IMR-90 (cell line): Measurements from ENCODE around the gene LTO1. TPM values are rescaled to one million over a fixed set of nuclear protein-coding genes. Genes with fewer than 3 reads are reported as not detected.

Experiments
- ATAC-seq: fragments of 200-7000 bp; cut with Tn5 transposase; 2 replicates; pipeline ENCODE4 v1.9.1; 2020; ENCODE audit warnings: low read depth, mild to moderate bottlenecking, moderate library complexity
- BruUV-seq: library from RNA; stranded (reverse); fragments of 400-500 nt; replicated peaks from 2 replicates; lab custom pipeline; 2021; lab: Mats Ljungman, UMichigan
- CTCF ChIA-PET: fragments of 300-600 bp; formaldehyde crosslinking; extraction: SDS; loops from one replicate; lab custom pipeline; 2021; ENCODE audit warnings: antibody characterized with exemption; lab: Yijun Ruan, JAX
- POLR2A ChIA-PET: fragments of 300-600 bp; sonication (Branson Sonifier 250); formaldehyde crosslinking; loops from one replicate; lab custom pipeline; 2022; ENCODE audit warnings: antibody characterized with exemption; ENCODE audit not compliant: unreplicated experiment; lab: Charles Lee
- DNase-seq: peaks from one replicate; pipeline ENCODE4 v3.0.0; 2013
- H2AFZ ChIP-seq: replicated peaks from 2 replicates; pipeline ENCODE3; 2013; ENCODE audit warnings: low read length, mild to moderate bottlenecking; ENCODE audit not compliant: poor library complexity
- H2AK5ac ChIP-seq: 2 replicates; pipeline ENCODE4 v1.6.1; 2013; ENCODE audit warnings: low read depth, low read length, inconsistent platforms
- H2AK9ac ChIP-seq: replicated peaks from 2 replicates; pipeline ENCODE3; 2013; ENCODE audit warnings: mild to moderate bottlenecking, low read depth, low read length, moderate library complexity; ENCODE audit not compliant: poor library complexity
- H2BK120ac ChIP-seq: 2 replicates; pipeline ENCODE4 v1.6.1; 2013; ENCODE audit warnings: low read depth, low read length, inconsistent platforms
- H2BK15ac ChIP-seq: 3 replicates; pipeline ENCODE4 v1.6.1; 2013; ENCODE audit warnings: low read depth, low read length, inconsistent platforms
- H2BK20ac ChIP-seq: 2 replicates; pipeline ENCODE4 v1.6.1; 2013; ENCODE audit warnings: low read depth, mild to moderate bottlenecking, inconsistent platforms, low read length, moderate library complexity
- H2BK5ac ChIP-seq: 2 replicates; pipeline ENCODE4 v1.6.1; 2013; ENCODE audit warnings: mild to moderate bottlenecking, low read depth, low read length, inconsistent platforms; ENCODE audit not compliant: poor library complexity, severe bottlenecking
- H3K14ac ChIP-seq: replicated peaks from 2 replicates; pipeline ENCODE4 v1.6.1; 2013; ENCODE audit warnings: low read depth, low read length, inconsistent platforms
- H3K18ac ChIP-seq: 2 replicates; pipeline ENCODE4 v1.6.1; 2013; ENCODE audit warnings: low read depth, low read length, control low read depth
- H3K23ac ChIP-seq: 2 replicates; pipeline ENCODE4 v1.6.1; 2013; ENCODE audit warnings: low read depth, low read length, inconsistent platforms
- H3K27ac ChIP-seq: 2 replicates; pipeline ENCODE4 v1.5.1; 2013; ENCODE audit warnings: mild to moderate bottlenecking, control low read depth, low read length; ENCODE audit not compliant: insufficient read depth
- H3K27me3 ChIP-seq: 2 replicates; pipeline ENCODE4 v1.6.1; 2013; ENCODE audit warnings: low read length; ENCODE audit not compliant: control insufficient read depth, insufficient read depth
- H3K36me3 ChIP-seq: 2 replicates; pipeline ENCODE4 v1.6.1; 2013; ENCODE audit warnings: low read length, mixed read lengths; ENCODE audit not compliant: control insufficient read depth, insufficient read depth
- H3K4ac ChIP-seq: 2 replicates; pipeline ENCODE4 v1.6.1; 2013; ENCODE audit warnings: low read depth, low read length, inconsistent platforms
- H3K4me1 ChIP-seq: 2 replicates; pipeline ENCODE4 v1.6.1; 2013; ENCODE audit warnings: low read length, mixed read lengths; ENCODE audit not compliant: control insufficient read depth, insufficient read depth
- H3K4me2 ChIP-seq: 2 replicates; pipeline ENCODE4 v1.6.1; 2013; ENCODE audit warnings: low read depth, mild to moderate bottlenecking, control low read depth, low read length, moderate library complexity
- H3K4me3 ChIP-seq: 2 replicates; pipeline ENCODE4 v1.5.1; 2013; ENCODE audit warnings: low read depth, mild to moderate bottlenecking, control low read depth, low read length, moderate library complexity; ENCODE audit not compliant: insufficient read depth
- H3K56ac ChIP-seq: 2 replicates; pipeline ENCODE4 v1.6.1; 2013; ENCODE audit warnings: low read length, inconsistent platforms; ENCODE audit not compliant: insufficient read depth; ENCODE audit errors: extremely low read depth
- H3K79me1 ChIP-seq, 2 experiments: 2 replicates each; pipeline ENCODE4 v1.6.1; 2013; ENCODE audit warnings: low read length in 2 of 2, inconsistent platforms in 1 of 2, low read depth in 1 of 2
- H3K9ac ChIP-seq: 2 replicates; pipeline ENCODE4 v1.6.1; 2013; ENCODE audit warnings: low read depth, low read length, control low read depth
- H3K9me1 ChIP-seq: 2 replicates; pipeline ENCODE4 v1.6.1; 2013; ENCODE audit warnings: low read length, inconsistent platforms; ENCODE audit not compliant: insufficient read depth
- H3K9me3 ChIP-seq: 2 replicates; pipeline ENCODE4 v1.6.1; 2013; ENCODE audit warnings: low read length; ENCODE audit not compliant: control insufficient read depth, insufficient read depth
- H4K20me1 ChIP-seq: 2 replicates; pipeline ENCODE4 v1.6.1; 2013; ENCODE audit warnings: low read length, inconsistent platforms; ENCODE audit not compliant: insufficient read depth
- H4K5ac ChIP-seq: 2 replicates; pipeline ENCODE4 v1.6.1; 2013; ENCODE audit warnings: mild to moderate bottlenecking, low read depth, low read length, control low read depth
- H4K8ac ChIP-seq, 2 experiments: 2 replicates each; pipeline ENCODE4 v1.6.1; 2013; ENCODE audit warnings: low read depth in 2 of 2, low read length in 2 of 2, control low read depth in 1 of 2, inconsistent platforms in 1 of 2
- H4K91ac ChIP-seq: 2 replicates; pipeline ENCODE4 v1.6.1; 2013; ENCODE audit warnings: low read depth, low read length, inconsistent platforms; ENCODE audit not compliant: insufficient read depth
- BHLHE40 ChIP-seq: fragments of 150-350 bp; IDR thresholded peaks from 2 replicates; pipeline ENCODE4 v1.6.1; 2016; ENCODE audit warnings: mild to moderate bottlenecking, low read depth, low read length
- CEBPB ChIP-seq: IDR thresholded peaks from 2 replicates; pipeline ENCODE4 v1.6.1; 2012; ENCODE audit warnings: low read depth, low read length, improper control_type of control experiment
- MXI1 ChIP-seq: IDR thresholded peaks from 2 replicates; pipeline ENCODE4 v1.6.1; 2012; ENCODE audit warnings: low read depth, mild to moderate bottlenecking, low read length, moderate library complexity, borderline replicate concordance
- POLR2A ChIP-seq: IDR thresholded peaks from 2 replicates; pipeline ENCODE4 v1.6.1; 2012; ENCODE audit warnings: mild to moderate bottlenecking, low read depth, low read length
- WGBS, 2 experiments: methylation state at CpG; one replicate each; pipeline versions ENCODE4 v1.1.5 to v1.1.7; 2013; ENCODE audit warnings: missing lambda C conversion rate in 2 of 2; ENCODE audit not compliant: insufficient read length in 1 of 2; ENCODE audit errors: extremely low coverage in 2 of 2; 5-methylcytosine and 5-hydroxymethylcytosine counted together
- dilution Hi-C: fragments of 300-500 bp; cut with HindIII; formaldehyde crosslinking; loops from one replicate; pipeline ENCODE4 v1.14.3; 2018; ENCODE audit warnings: low sequenced_read_pairs; ENCODE audit not compliant: unreplicated experiment
- in situ Hi-C: fragments of 300-500 bp; cut with MboI; formaldehyde crosslinking; loops from 3 replicates; pipeline ENCODE4 v1.14.3; 2019; ENCODE audit warnings: low sequenced_read_pairs, inconsistent platforms, mixed read lengths
- intact Hi-C: fragments of 100-400 bp; cut with micrococcal nuclease; formaldehyde crosslinking; loops from 2 replicates; pipeline ENCODE4 v1.10.0; 2022
- polyA plus RNA-seq, 3 experiments: library from polyadenylated mRNA; depleted of rRNA; stranded (reverse); fragments of >200 nt; gene quantifications; 2 replicates each; pipeline ENCODE4 v1.2.3, GENCODE V29; 2012; ENCODE audit warnings: low replicate concordance in 1 of 3
- total RNA-seq: library from RNA; depleted of rRNA; stranded (reverse); fragments of >200 nt; gene quantifications from 2 replicates; pipeline ENCODE4 v1.2.3, GENCODE V29; 2012
- TF ChIP-seq, protein P1 (sequence below): conservative IDR thresholded peaks from 2 replicates; pipeline ENCODE4 v1.5.1; 2012; ENCODE audit warnings: mild to moderate bottlenecking, low read depth, low read length, improper control_type of control experiment

Gene LTO1
- total and polyA plus RNA-seq, 2 of the 4 experiments (the other 2 are of a cell fraction), result 8.2 to 23.5 TPM

DNA sequence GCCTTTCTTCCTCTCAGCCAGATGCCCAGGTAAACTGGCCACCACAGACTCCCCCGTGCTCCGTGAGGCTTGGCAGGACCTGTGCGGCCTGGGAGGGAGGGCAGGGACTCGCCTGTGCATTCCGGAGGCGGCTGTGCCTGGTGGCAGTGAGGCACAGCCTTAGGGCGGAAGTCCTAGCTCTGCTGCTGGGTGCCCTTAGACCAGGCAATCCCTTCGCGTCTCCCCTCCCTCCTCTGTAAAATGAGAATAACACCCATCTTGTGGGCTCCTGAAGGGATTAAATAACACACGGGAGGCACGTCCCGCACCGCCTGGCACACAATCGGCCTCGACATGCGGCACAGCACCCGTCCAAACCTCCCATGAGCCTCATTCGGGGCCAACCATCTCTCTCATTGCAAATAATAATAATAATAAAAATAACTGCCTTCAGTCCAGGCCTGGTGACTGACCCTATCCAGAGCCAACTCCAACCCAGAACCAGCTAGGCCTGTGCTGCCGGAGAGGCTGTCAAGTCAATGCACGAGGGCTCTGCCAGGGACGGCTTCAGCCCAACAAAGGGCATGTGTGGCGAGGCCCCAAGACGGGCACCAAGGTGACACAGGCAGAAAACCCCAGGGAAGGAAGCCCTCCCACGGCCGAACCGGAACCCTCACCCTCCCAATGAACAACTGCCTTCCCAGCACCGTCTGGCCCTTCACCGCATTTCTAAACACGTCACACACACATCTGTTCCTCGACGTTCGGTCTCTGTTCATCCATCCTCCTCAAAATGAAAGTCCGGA, 8.2 kb downstream of the LTO1 start:
- dilution Hi-C loops, result no loop called here
- Histone ChIP-seq H3K4me3 (no peak overlapping the region), H3K4me1 (peaks cover 2% of the 10 kb centered on the region; the same call in 1 of the 2 replicates), H4K91ac (no peak overlapping the region), H3K56ac (no peak overlapping the region), H2AFZ (no peak overlapping the region), H4K20me1 (peaks cover 8% of the 10 kb centered on the region), H2BK20ac (no peak overlapping the region), H2AK9ac (no peak overlapping the region), H3K9ac (no peak overlapping the region), H4K8ac (no peak overlapping the region), H3K9me3 (no peaks in the 10 kb centered on the region), H2BK120ac (no peak overlapping the region), H2BK15ac (no peak overlapping the region), H3K4ac (no peak overlapping the region), H3K36me3 (peaks cover 45% of the 10 kb centered on the region), H2BK5ac (no peak overlapping the region), H3K27me3 (no peaks in the 10 kb centered on the region), H3K79me1 (peaks cover 21 to 54% of the 10 kb centered on the region in 2 experiments), H3K23ac (no peak overlapping the region), H3K14ac (no peak overlapping the region), H3K18ac (no peak overlapping the region), H3K9me1 (no peaks in the 10 kb centered on the region), H3K4me2 (no peak overlapping the region), H4K5ac (no peak overlapping the region), H2AK5ac (no peak overlapping the region), H3K27ac (no peak overlapping the region)
- ATAC-seq, result no peak
- in situ Hi-C loops, result loop anchor here (25.0 kb wide), 2 partner anchors 730 to 1055 kb away; no protein-coding TSS in a partner anchor
- ChIA-PET POLR2A (no interaction called here), CTCF (no interaction called here)
- 93% methylated on average over 8 of the region's 33 CpGs; no CpG with 5 or more reads in 1 of the 2 experiments for WGBS, 2 experiments
- no TSS peak for BruUV-seq
- intact Hi-C loops, result no loop called here
- TF ChIP-seq BHLHE40 (no peak), CEBPB (no peak), MXI1 (no peak), POLR2A (no peak)
- TF ChIP-seq, protein P1, sequence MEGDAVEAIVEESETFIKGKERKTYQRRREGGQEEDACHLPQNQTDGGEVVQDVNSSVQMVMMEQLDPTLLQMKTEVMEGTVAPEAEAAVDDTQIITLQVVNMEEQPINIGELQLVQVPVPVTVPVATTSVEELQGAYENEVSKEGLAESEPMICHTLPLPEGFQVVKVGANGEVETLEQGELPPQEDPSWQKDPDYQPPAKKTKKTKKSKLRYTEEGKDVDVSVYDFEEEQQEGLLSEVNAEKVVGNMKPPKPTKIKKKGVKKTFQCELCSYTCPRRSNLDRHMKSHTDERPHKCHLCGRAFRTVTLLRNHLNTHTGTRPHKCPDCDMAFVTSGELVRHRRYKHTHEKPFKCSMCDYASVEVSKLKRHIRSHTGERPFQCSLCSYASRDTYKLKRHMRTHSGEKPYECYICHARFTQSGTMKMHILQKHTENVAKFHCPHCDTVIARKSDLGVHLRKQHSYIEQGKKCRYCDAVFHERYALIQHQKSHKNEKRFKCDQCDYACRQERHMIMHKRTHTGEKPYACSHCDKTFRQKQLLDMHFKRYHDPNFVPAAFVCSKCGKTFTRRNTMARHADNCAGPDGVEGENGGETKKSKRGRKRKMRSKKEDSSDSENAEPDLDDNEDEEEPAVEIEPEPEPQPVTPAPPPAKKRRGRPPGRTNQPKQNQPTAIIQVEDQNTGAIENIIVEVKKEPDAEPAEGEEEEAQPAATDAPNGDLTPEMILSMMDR, result no peak
- DNase-seq, result no peak
